ENCODE results near the gene PTPRO. TPM values are rescaled to one million over a fixed set of nuclear protein-coding genes. Genes with fewer than 3 reads are reported as not detected.
A peak's percentile ranks its signal among the peaks of the same experiment; 100 is the strongest.

PTPRO gene
- total and polyA plus RNA-seq, 10 of the 15 experiments (the other 5 are each of a cell fraction or from before 2014, with no cell fraction given), result 1.2 to 5.3 (median 3.5) TPM

GRCh38 chr12:15520083-15520482 lies 197.8 kb downstream of the PTPRO start:
- H2AFZ ChIP-seq (ENCODE audit: control insufficient read depth, low read depth, low read length), result no peak overlapping the region
- in situ Hi-C loops (cut with MboI), result loop anchor here (5.0 kb wide), 1 partner anchor 248 kb away; no protein-coding TSS in a partner anchor
- BruUV-seq (replicated peaks), result no TSS peak
- no peaks in the 10 kb centered on the region for H4K20me1 ChIP-seq (ENCODE audit: control insufficient read depth, insufficient read depth)
- DNase-seq (ENCODE audit: low read depth, low spot score), result no peak
- no peaks in the 10 kb centered on the region for H3K4me1 ChIP-seq (ENCODE audit: control insufficient read depth, insufficient read depth, low read length)
- TF ChIP-seq REST (IDR thresholded peaks at IDR 0.05; ENCODE audit: low read depth, low read length) (no peak), BMI1 (IDR thresholded peaks at IDR 0.05; ENCODE audit: borderline replicate concordance) (peak; percentile 81), CEBPZ (IDR thresholded peaks at IDR 0.05; ENCODE audit: low read depth, low read length) (no peak), RELB (IDR thresholded peaks at IDR 0.05; ENCODE audit: low read depth) (no peak)
- no peaks in the 10 kb centered on the region for H3K36me3 ChIP-seq (ENCODE audit: control insufficient read depth in 2 of 2, insufficient read depth in 2 of 2, low read length in 1 of 2)
- H3K9ac ChIP-seq (ENCODE audit: control insufficient read depth, insufficient read depth, low read length), result no peak overlapping the region
- POLR2A ChIA-PET, result interaction anchor here (0.6 kb wide), 1 partner anchor 9 kb away, joined by 4 read pairs; no protein-coding TSS in a partner anchor
- ATAC-seq, result peak; percentile 77
- no peak overlapping the region for H3K27ac ChIP-seq (ENCODE audit: control insufficient read depth, insufficient read depth)
- WGBS (ENCODE audit: insufficient coverage, insufficient replicate concordance, low lambda C conversion rate, missing lambda C conversion rate), result 61% methylated on average over 2 of the region's 2 CpGs
- RAD21 ChIA-PET (ENCODE audit: unreplicated experiment), result interaction anchor here (1.9 kb wide), 1 partner anchor 64 kb away, joined by 14 read pairs; no protein-coding TSS in a partner anchor
- H3K9me3 ChIP-seq (replicated peaks; ENCODE audit: control insufficient read depth, insufficient read depth, low read length), result no peaks in the 10 kb centered on the region
- CTCF ChIA-PET, result interaction anchor here (1.3 to 2.7 kb wide), 4 partner anchors 9 to 796 kb away, joined by 4 to 23 read pairs (median 4); no protein-coding TSS in a partner anchor
- no peak overlapping the region for H3K4me3 ChIP-seq
- no peak overlapping the region for H3K4me2 ChIP-seq (ENCODE audit: control insufficient read depth, insufficient read depth)
- SMC1A ChIA-PET (ENCODE audit: uncharacterized antibody, unreplicated experiment), result interaction anchor here (0.7 to 2.1 kb wide), 6 partner anchors 12 to 300 kb away, joined by 3 to 11 read pairs (median 4); no protein-coding TSS in a partner anchor
- FAIRE-seq, result no peak
- H3K79me2 ChIP-seq (ENCODE audit: control insufficient read depth, insufficient read depth, low read length), result no peaks in the 10 kb centered on the region
- intact Hi-C loops (cut with micrococcal nuclease; ENCODE audit: unreplicated experiment), result loop anchor here (10.0 kb wide), 1 partner anchor 515 kb away; no protein-coding TSS in a partner anchor
- no peaks in the 10 kb centered on the region for H3K27me3 ChIP-seq (replicated peaks in 1 of 2; ENCODE audit: control insufficient read depth in 2 of 2, insufficient read depth in 2 of 2, low read length in 1 of 2)

Data from GM12878 (cell line).